ENCODE data around the gene HMGB2. TPM values are rescaled to one million over a fixed set of nuclear protein-coding genes. Genes with fewer than 3 reads are reported as not detected.

The HMGB2 gene
- total and polyA plus RNA-seq, 2 donors (not counting 3 experiments of a cell fraction or from before 2014, with no cell fraction given), result 45.9 to 233 TPM

GRCh38 chr4:173333658-173334084 is 487 bp downstream of the HMGB2 start:
- ChIA-PET CTCF (interaction anchor here (0.7 to 8.2 kb wide), 7 partner anchors 14 to 320 kb away, joined by 3 to 70 read pairs (median 6); partner anchors contain the start of gene SAP30), POLR2A (interaction anchor here (1.0 to 3.5 kb wide), 8 partner anchors 8 to 83 kb away, joined by 3 to 127 read pairs (median 3); partner anchors contain the start of gene SAP30)
- H3K79me2 ChIP-seq (ENCODE audit: control insufficient read depth, insufficient read depth, low read length), result peaks cover 35% of the 10 kb centered on the region
- DNase-seq (ENCODE audit: low read depth, low spot score) (no peak), FAIRE-seq (no peak)
- no peaks in the 10 kb centered on the region for H3K9me1 ChIP-seq (replicated peaks; ENCODE audit: control insufficient read depth, extremely low read depth, insufficient read depth, low read length)
- H3K36me3 ChIP-seq (ENCODE audit: control insufficient read depth in 2 of 2, extremely low read depth in 1 of 2, insufficient read depth in 2 of 2, low read length in 2 of 2), result peaks cover under 1 to 15% of the 10 kb centered on the region in 2 experiments
- no peaks in the 10 kb centered on the region for H3K9me3 ChIP-seq (replicated peaks; ENCODE audit: control insufficient read depth, insufficient read depth, low read length)
- intact Hi-C loops (cut with micrococcal nuclease), result loop anchor here (1.0 to 10.0 kb wide), 8 partner anchors 15 to 981 kb away; partner anchors contain the start of gene SAP30
- dilution Hi-C loops (cut with MboI; ENCODE audit: extremely low pct_ligation_motif_present, low sequenced_read_pairs), result no loop called here
- H3K27ac ChIP-seq (ENCODE audit: insufficient read depth, low read depth, low read length), result peak overlapping the region; percentile 88
- peak overlapping the region; percentile 97 for H3K9ac ChIP-seq (replicated peaks; ENCODE audit: extremely low read depth, insufficient read depth, low read length)
- peak overlapping the region; percentile 100 for H3K4me2 ChIP-seq (ENCODE audit: insufficient read depth, low read length)
- H2AFZ ChIP-seq (ENCODE audit: low read depth, low read length), result peak overlapping the region; percentile 66
- H4K20me1 ChIP-seq (replicated peaks; ENCODE audit: control insufficient read depth, extremely low read depth, insufficient read depth, low read length), result peaks cover 3% of the 10 kb centered on the region
- no peaks in the 10 kb centered on the region for H3K27me3 ChIP-seq (ENCODE audit: control insufficient read depth in 2 of 2, insufficient read depth in 2 of 2, low read length in 2 of 2)
- no TSS peak for BruUV-seq (replicated peaks)
- peaks cover 24% of the 10 kb centered on the region for H3K4me1 ChIP-seq (ENCODE audit: control insufficient read depth, extremely low read depth, insufficient read depth, low read length)
- H3K4me3 ChIP-seq (replicated peaks in 1 of 3; ENCODE audit: insufficient read depth in 1 of 3, low read depth in 1 of 3, low read length in 3 of 3), result peak overlapping the region; percentile 81 to 98 (median 91)
- TF ChIP-seq EZH2 (IDR thresholded peaks at IDR 0.05; ENCODE audit: borderline replicate concordance, low read depth, low read length, severe bottlenecking) (no peak), MYC (IDR thresholded peaks at IDR 0.05; ENCODE audit: low read depth, low read length) (no peak)

- Histone ChIP-seq H3K4me2 (ENCODE audit: insufficient read depth, low read length) (peak overlapping the region; percentile 100), H3K9ac (replicated peaks; ENCODE audit: extremely low read depth, insufficient read depth, low read length) (peak overlapping the region; percentile 97), H4K20me1 (replicated peaks; ENCODE audit: control insufficient read depth, extremely low read depth, insufficient read depth, low read length) (peaks cover 3% of the 10 kb centered on the region), H3K4me3 (replicated peaks in 1 of 3; ENCODE audit: insufficient read depth in 1 of 3, low read depth in 1 of 3, low read length in 3 of 3) (peak overlapping the region; percentile 81 to 98 (median 91)), H3K79me2 (ENCODE audit: control insufficient read depth, insufficient read depth, low read length) (peaks cover 35% of the 10 kb centered on the region), H3K9me3 (replicated peaks; ENCODE audit: control insufficient read depth, insufficient read depth, low read length) (no peaks in the 10 kb centered on the region), H3K27me3 (ENCODE audit: control insufficient read depth in 2 of 2, insufficient read depth in 2 of 2, low read length in 2 of 2) (no peaks in the 10 kb centered on the region), H3K36me3 (ENCODE audit: control insufficient read depth in 2 of 2, extremely low read depth in 1 of 2, insufficient read depth in 2 of 2, low read length in 2 of 2) (peaks cover 4 to 15% of the 10 kb centered on the region in 2 experiments), H3K27ac (ENCODE audit: insufficient read depth, low read depth, low read length) (peak overlapping the region; percentile 88), H2AFZ (ENCODE audit: low read depth, low read length) (peak overlapping the region; percentile 43), H3K9me1 (replicated peaks; ENCODE audit: control insufficient read depth, extremely low read depth, insufficient read depth, low read length) (no peaks in the 10 kb centered on the region), H3K4me1 (ENCODE audit: control insufficient read depth, extremely low read depth, insufficient read depth, low read length) (peaks cover 24% of the 10 kb centered on the region)
- DNase-seq (ENCODE audit: low read depth, low spot score) (peak; percentile 45), FAIRE-seq (no peak)
- dilution Hi-C loops (cut with MboI; ENCODE audit: extremely low pct_ligation_motif_present, low sequenced_read_pairs), result no loop called here
- BruUV-seq (replicated peaks), result no TSS peak
- CTCF ChIA-PET, result interaction anchor here (1.4 to 8.2 kb wide), 4 partner anchors 13 to 320 kb away, joined by 5 to 70 read pairs (median 6); no protein-coding TSS in a partner anchor
- TF ChIP-seq GATA2 (IDR thresholded peaks at IDR 0.05; ENCODE audit: insufficient read depth, insufficient read length, low read depth, low read length) (no peak), JUN (IDR thresholded peaks at IDR 0.05; ENCODE audit: borderline replicate concordance, insufficient read depth, insufficient read length, low read depth) (no peak), FOS (IDR thresholded peaks at IDR 0.05; ENCODE audit: borderline replicate concordance, insufficient read depth, low read length) (no peak), CTCF (IDR thresholded peaks at IDR 0.05; ENCODE audit: extremely low read depth in 1 of 2, insufficient read depth in 1 of 2, low read depth in 1 of 2, low read length in 2 of 2) (no peak), POLR2AphosphoS5 (IDR thresholded peaks at IDR 0.05; ENCODE audit: insufficient read depth, low read depth, low read length) (no peak), POLR2A (IDR thresholded peaks at IDR 0.05; ENCODE audit: low read depth, low read length) (no peak), MYC (IDR thresholded peaks at IDR 0.05; ENCODE audit: low read depth, low read length) (no peak), EZH2 (IDR thresholded peaks at IDR 0.05; ENCODE audit: borderline replicate concordance, low read depth, low read length, severe bottlenecking) (no peak)
- TF ChIP-seq, protein P1, sequence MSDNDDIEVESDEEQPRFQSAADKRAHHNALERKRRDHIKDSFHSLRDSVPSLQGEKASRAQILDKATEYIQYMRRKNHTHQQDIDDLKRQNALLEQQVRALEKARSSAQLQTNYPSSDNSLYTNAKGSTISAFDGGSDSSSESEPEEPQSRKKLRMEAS (IDR thresholded peaks at IDR 0.05; ENCODE audit: insufficient read depth, insufficient read length), result no peak
- POLR2A ChIA-PET, result interaction anchor here (0.9 to 3.5 kb wide), 4 partner anchors 9 to 85 kb away, joined by 3 to 127 read pairs (median 6); partner anchors contain the start of gene SAP30
- intact Hi-C loops (cut with micrococcal nuclease), result loop anchor here (5.0 to 10.0 kb wide), 3 partner anchors 141 to 982 kb away; no protein-coding TSS in a partner anchor
Measured at GRCh38 chr4:173332963-173333657, 1.0 kb downstream of the HMGB2 start.

Data from endothelial cell of umbilical vein (primary cell).